ENCODE measurements around the gene TEX53.

TEX53 gene

DNA sequence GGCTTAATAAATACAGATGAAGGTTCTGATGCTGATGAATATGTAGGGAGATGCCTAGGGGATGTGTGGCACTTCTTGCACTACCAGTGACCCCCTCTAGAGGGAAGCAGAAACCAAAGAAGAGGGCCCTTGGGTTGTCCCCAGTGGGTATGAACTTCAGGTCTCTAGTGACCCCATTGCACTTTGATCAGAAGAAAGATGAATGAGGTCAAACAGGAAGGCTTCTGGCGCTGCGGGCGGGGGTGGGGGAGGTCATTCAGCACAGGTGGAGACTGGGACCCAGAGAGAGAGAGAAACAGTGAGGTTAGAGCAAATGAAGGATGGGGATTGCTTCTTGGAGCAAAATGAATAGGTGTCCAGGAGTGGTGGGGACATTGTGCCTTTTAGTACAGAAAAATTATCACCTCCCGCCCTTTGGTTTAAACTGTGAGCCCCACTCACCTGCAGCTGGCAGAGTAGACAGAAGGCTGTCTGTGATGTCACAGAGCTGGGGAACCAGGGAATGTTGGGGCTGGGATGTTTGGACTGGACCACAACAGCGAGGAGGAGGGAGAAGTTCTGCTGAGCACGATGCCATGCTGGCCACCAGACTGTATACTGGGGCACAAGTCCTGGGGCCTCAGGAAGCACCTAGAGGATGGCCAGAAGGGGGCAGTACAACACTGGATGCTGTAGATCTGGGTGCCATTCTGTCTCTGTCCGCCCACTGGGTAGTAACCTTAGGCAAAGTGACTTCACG is 24.2 kb upstream of the TEX53 start, which contains the start of gene TEX48:
TEX48 (minus strand) TSS at position 599 of the 739 bp plus-strand sequence. CDS start 10,469 bp downstream, outside the sequence.
- Histone ChIP-seq H3K4me1 (ENCODE audit: insufficient read depth, poor library complexity, severe bottlenecking) (peaks cover 21% of the 10 kb centered on the region), H3K9me3 (ENCODE audit: severe bottlenecking) (no peaks in the 10 kb centered on the region), H3K27ac (ENCODE audit: poor library complexity, severe bottlenecking) (no peak within 1 kb of the TSS), H3K27me3 (ENCODE audit: insufficient read depth, poor library complexity, severe bottlenecking) (no peaks in the 10 kb centered on the region), H3K4me3 (ENCODE audit: severe bottlenecking) (no peak within 1 kb of the TSS), H3K36me3 (ENCODE audit: low read depth) (no peaks in the 10 kb centered on the region)
- DNase-seq (ENCODE audit: low spot score) (peak; percentile 76), ATAC-seq (ENCODE audit: low read depth) (peak; percentile 67)
- TF ChIP-seq, protein P1, sequence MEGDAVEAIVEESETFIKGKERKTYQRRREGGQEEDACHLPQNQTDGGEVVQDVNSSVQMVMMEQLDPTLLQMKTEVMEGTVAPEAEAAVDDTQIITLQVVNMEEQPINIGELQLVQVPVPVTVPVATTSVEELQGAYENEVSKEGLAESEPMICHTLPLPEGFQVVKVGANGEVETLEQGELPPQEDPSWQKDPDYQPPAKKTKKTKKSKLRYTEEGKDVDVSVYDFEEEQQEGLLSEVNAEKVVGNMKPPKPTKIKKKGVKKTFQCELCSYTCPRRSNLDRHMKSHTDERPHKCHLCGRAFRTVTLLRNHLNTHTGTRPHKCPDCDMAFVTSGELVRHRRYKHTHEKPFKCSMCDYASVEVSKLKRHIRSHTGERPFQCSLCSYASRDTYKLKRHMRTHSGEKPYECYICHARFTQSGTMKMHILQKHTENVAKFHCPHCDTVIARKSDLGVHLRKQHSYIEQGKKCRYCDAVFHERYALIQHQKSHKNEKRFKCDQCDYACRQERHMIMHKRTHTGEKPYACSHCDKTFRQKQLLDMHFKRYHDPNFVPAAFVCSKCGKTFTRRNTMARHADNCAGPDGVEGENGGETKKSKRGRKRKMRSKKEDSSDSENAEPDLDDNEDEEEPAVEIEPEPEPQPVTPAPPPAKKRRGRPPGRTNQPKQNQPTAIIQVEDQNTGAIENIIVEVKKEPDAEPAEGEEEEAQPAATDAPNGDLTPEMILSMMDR (IDR thresholded peaks at IDR 0.05; ENCODE audit: poor library complexity, severe bottlenecking), result peak; percentile 84

DNA sequence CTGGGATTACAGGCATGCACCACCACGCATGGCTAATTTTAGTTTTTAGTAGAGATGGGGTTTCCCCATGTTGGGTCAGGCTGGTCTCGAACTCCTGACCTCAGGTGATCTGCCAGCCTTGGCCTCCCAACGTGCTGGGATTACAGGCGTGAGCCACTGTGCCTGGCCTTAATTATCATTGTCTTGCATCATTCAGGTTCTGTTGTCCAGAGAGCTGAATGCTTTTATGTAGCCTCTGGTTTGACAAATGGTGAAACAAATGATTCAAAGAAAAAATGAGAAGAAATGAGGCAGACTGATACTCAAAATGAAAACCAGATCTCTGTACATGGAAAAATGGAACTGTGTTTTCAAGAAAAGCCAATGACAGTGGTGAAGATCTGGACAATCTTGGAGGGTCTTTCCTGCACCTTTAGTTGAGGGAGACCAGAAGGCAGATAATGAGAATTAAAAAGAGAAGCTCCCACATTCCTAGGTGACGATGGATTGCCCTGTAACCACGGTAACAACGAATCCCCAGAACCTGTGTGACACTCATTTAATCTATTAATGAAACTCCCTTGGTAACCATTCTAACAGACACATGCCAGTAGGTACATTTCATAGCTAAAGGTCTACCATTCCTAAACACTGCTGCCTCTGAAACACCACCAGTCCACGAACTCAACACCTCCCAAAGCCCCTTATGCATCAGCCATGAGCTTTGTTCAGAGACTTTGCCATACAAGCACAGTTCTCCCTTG is 22.8 kb upstream of the TEX53 start:
- Histone ChIP-seq H3K27me3 (ENCODE audit: insufficient read depth, poor library complexity, severe bottlenecking) (no peaks in the 10 kb centered on the region), H3K36me3 (ENCODE audit: low read depth) (no peaks in the 10 kb centered on the region), H3K27ac (ENCODE audit: poor library complexity, severe bottlenecking) (no peak overlapping the region), H3K4me1 (ENCODE audit: insufficient read depth, poor library complexity, severe bottlenecking) (peaks cover 29% of the 10 kb centered on the region), H3K9me3 (ENCODE audit: severe bottlenecking) (no peaks in the 10 kb centered on the region), H3K4me3 (ENCODE audit: severe bottlenecking) (no peak overlapping the region)
- TF ChIP-seq, protein P1 (IDR thresholded peaks at IDR 0.05; ENCODE audit: poor library complexity, severe bottlenecking), result no peak
- DNase-seq (ENCODE audit: low spot score) (no peak), ATAC-seq (ENCODE audit: low read depth) (no peak)

DNA sequence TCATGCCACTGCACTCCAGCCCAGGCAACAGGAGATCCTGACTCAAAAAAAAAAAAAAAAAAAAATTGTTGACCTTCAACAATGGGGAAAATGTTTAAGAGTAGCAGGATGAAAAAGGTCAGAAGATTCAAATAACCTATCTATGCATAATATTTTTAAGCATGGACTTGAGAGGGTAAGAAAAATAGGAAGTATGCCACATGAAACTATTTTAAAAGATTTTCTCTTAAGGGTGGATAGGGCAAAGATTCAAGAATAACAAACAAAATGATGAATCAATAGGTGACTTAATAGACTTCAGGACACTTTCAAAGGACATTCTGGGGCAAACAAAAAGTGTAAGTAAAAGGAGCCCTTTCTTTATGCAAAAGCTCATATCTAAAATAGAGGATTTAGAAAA is 21.2 kb upstream of the TEX53 start:
- ATAC-seq (ENCODE audit: low read depth) (no peak), DNase-seq (ENCODE audit: low spot score) (no peak)
- Histone ChIP-seq H3K27ac (ENCODE audit: poor library complexity, severe bottlenecking) (peak overlapping the region; percentile 86), H3K27me3 (ENCODE audit: insufficient read depth, poor library complexity, severe bottlenecking) (no peaks in the 10 kb centered on the region), H3K9me3 (ENCODE audit: severe bottlenecking) (no peaks in the 10 kb centered on the region), H3K4me1 (ENCODE audit: insufficient read depth, poor library complexity, severe bottlenecking) (peaks cover 29% of the 10 kb centered on the region), H3K4me3 (ENCODE audit: severe bottlenecking) (no peak overlapping the region), H3K36me3 (ENCODE audit: low read depth) (no peaks in the 10 kb centered on the region)
- TF ChIP-seq, protein P1 (IDR thresholded peaks at IDR 0.05; ENCODE audit: poor library complexity, severe bottlenecking), result no peak

DNA sequence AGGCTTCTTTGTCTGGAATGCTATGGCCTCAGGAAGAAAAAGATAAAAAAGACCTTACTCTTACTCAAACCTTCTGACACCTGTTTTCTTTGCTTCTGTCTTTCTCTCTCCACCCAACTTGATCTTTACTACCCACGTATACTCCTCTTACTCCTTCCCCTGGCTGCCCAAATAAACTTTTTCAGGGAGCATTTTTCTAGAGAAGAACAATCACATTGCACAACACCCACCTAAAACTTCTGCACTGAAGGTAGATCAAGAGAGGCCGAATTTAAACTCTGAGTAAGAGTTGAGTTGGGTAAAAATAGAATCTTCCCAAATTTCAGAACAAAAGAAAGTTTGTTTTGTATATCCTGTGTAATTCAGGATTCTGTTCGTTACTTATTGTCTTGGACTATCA is 20.5 kb upstream of the TEX53 start:
- Histone ChIP-seq H3K36me3 (ENCODE audit: low read depth) (no peaks in the 10 kb centered on the region), H3K4me1 (ENCODE audit: insufficient read depth, poor library complexity, severe bottlenecking) (peaks cover 29% of the 10 kb centered on the region), H3K4me3 (ENCODE audit: severe bottlenecking) (no peak overlapping the region), H3K27ac (ENCODE audit: poor library complexity, severe bottlenecking) (peak overlapping the region; percentile 86), H3K27me3 (ENCODE audit: insufficient read depth, poor library complexity, severe bottlenecking) (no peaks in the 10 kb centered on the region), H3K9me3 (ENCODE audit: severe bottlenecking) (no peaks in the 10 kb centered on the region)
- DNase-seq (ENCODE audit: low spot score) (no peak), ATAC-seq (ENCODE audit: low read depth) (no peak)
- TF ChIP-seq, protein P1 (IDR thresholded peaks at IDR 0.05; ENCODE audit: poor library complexity, severe bottlenecking), result no peak
